ENCODE measurements around the gene RUNX2. TPM values are rescaled to one million over a fixed set of nuclear protein-coding genes. Genes with fewer than 3 reads are reported as not detected.

RUNX2 gene
- polyA plus RNA-seq, 1 donor (not counting 4 experiments of a cell fraction or from before 2014, with no cell fraction given): 1.4 TPM

- no peak overlapping the region for H3K9ac ChIP-seq (ENCODE audit: control insufficient read depth, extremely low read depth, insufficient read depth, low read length)
- no peak for DNase-seq (ENCODE audit: low read depth, low spot score)
- no peaks in the 10 kb centered on the region for H3K27me3 ChIP-seq (ENCODE audit: control insufficient read depth, extremely low read depth, insufficient read depth, low read length)
- FAIRE-seq: no peak
- no peaks in the 10 kb centered on the region for H3K36me3 ChIP-seq (ENCODE audit: control insufficient read depth in 2 of 2, extremely low read depth in 1 of 2, insufficient read depth in 2 of 2, low read length in 2 of 2)
- no peak overlapping the region for H3K27ac ChIP-seq (ENCODE audit: control insufficient read depth, insufficient read depth, low read length)
- no peak overlapping the region for H3K4me2 ChIP-seq (ENCODE audit: control insufficient read depth, extremely low read depth, insufficient read depth, low read depth, low read length)
- H3K4me1 ChIP-seq (ENCODE audit: control insufficient read depth, extremely low read depth, insufficient read depth, low read length): no peaks in the 10 kb centered on the region
- H3K4me3 ChIP-seq (ENCODE audit: control insufficient read depth in 2 of 3, extremely low read depth in 1 of 3, insufficient read depth in 2 of 3, low read depth in 1 of 3, low read length in 3 of 3): no peak overlapping the region
- dilution Hi-C loops (cut with MboI; ENCODE audit: extremely low pct_ligation_motif_present, low sequenced_read_pairs): no loop called here
- no peaks in the 10 kb centered on the region for H4K20me1 ChIP-seq (ENCODE audit: control insufficient read depth, extremely low read depth, insufficient read depth, low read length)
- TF ChIP-seq EZH2 (IDR thresholded peaks at IDR 0.05; ENCODE audit: low read length) (no peak), CTCF (optimal IDR thresholded peaks at IDR 0.05 in 1 of 3, IDR thresholded peaks at IDR 0.05 in 1 of 3, conservative IDR thresholded peaks at IDR 0.05 in 1 of 3; ENCODE audit: extremely low read depth in 1 of 3, insufficient read depth in 2 of 3, low read length in 3 of 3) (no peak)
- H2AFZ ChIP-seq (ENCODE audit: control insufficient read depth, low read length): no peak overlapping the region
- no peaks in the 10 kb centered on the region for H3K79me2 ChIP-seq (ENCODE audit: control insufficient read depth, insufficient read depth, low read length)
- H3K9me3 ChIP-seq (ENCODE audit: control insufficient read depth, low read depth, low read length): no peaks in the 10 kb centered on the region
- H3K9me1 ChIP-seq (ENCODE audit: control insufficient read depth, extremely low read depth, insufficient read depth, low read length): no peaks in the 10 kb centered on the region
Observed at GRCh38 chr6:45310118-45310788, 17.9 kb upstream of the RUNX2 start.

- H3K9me3 ChIP-seq (ENCODE audit: control insufficient read depth, low read depth, low read length): no peaks in the 10 kb centered on the region
- no peaks in the 10 kb centered on the region for H3K27me3 ChIP-seq (ENCODE audit: control insufficient read depth, extremely low read depth, insufficient read depth, low read length)
- H3K36me3 ChIP-seq (ENCODE audit: control insufficient read depth in 2 of 2, extremely low read depth in 1 of 2, insufficient read depth in 2 of 2, low read length in 2 of 2): no peaks in the 10 kb centered on the region
- no peaks in the 10 kb centered on the region for H4K20me1 ChIP-seq (ENCODE audit: control insufficient read depth, extremely low read depth, insufficient read depth, low read length)
- H3K4me3 ChIP-seq (ENCODE audit: control insufficient read depth in 2 of 3, extremely low read depth in 1 of 3, insufficient read depth in 2 of 3, low read depth in 1 of 3, low read length in 3 of 3): no peak overlapping the region
- H3K4me2 ChIP-seq (ENCODE audit: control insufficient read depth, extremely low read depth, insufficient read depth, low read depth, low read length): no peak overlapping the region
- H3K9ac ChIP-seq (ENCODE audit: control insufficient read depth, extremely low read depth, insufficient read depth, low read length): no peak overlapping the region
- H3K4me1 ChIP-seq (ENCODE audit: control insufficient read depth, extremely low read depth, insufficient read depth, low read length): no peaks in the 10 kb centered on the region
- H3K9me1 ChIP-seq (ENCODE audit: control insufficient read depth, extremely low read depth, insufficient read depth, low read length): no peaks in the 10 kb centered on the region
- TF ChIP-seq CTCF (optimal IDR thresholded peaks at IDR 0.05 in 1 of 3, IDR thresholded peaks at IDR 0.05 in 1 of 3, conservative IDR thresholded peaks at IDR 0.05 in 1 of 3; ENCODE audit: extremely low read depth in 1 of 3, insufficient read depth in 2 of 3, low read length in 3 of 3) (no peak), EZH2 (IDR thresholded peaks at IDR 0.05; ENCODE audit: low read length) (no peak)
- no peak for DNase-seq (ENCODE audit: low read depth, low spot score)
- no peaks in the 10 kb centered on the region for H3K79me2 ChIP-seq (ENCODE audit: control insufficient read depth, insufficient read depth, low read length)
- H3K27ac ChIP-seq (ENCODE audit: control insufficient read depth, insufficient read depth, low read length): no peak overlapping the region
- H2AFZ ChIP-seq (ENCODE audit: control insufficient read depth, low read length): no peak overlapping the region
- FAIRE-seq: no peak
- dilution Hi-C loops (cut with MboI; ENCODE audit: extremely low pct_ligation_motif_present, low sequenced_read_pairs): no loop called here
Observed at GRCh38 chr6:45314146-45314545, 14.0 kb upstream of the RUNX2 start.
